ENCODE measurements around the gene FPGS.

The FPGS gene

DNA sequence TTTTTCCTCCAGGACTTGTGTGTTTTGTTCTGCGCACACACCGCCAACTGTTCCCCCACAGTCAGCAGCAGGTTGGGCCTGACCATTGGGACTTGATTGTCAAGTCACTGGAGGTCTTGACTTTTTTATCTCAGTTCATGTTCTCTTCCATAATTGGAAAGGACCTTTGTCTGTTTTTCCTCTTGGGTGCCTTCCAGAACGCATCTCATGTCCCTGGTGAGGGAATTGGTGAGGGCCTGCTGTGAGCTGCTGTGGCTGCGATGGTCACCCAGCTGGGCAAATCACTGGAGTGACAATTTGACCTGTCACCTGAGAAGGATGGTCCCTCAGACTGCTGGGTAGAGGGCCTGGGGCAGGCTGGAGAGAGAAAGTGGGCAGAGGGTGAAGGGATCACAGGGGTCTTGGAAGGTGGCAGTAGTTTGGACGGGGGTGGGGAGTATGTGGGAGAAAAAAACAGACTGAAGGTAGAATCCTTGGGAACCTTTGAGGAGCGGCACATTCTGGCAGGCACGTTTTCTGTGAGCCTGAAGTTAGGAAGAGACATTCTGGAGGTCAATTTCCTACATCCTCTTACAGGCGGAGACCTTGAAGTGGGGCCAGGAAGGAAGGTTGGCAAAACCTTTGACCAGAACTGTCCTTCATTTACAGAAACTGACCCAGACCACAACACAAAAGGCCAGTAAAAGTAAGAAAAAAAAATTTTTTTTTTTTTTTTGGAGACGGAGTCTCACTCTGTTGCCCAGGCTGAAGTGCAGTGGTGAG lies 12.4 kb upstream of the FPGS start:
- DNase-seq = no peak

DNA sequence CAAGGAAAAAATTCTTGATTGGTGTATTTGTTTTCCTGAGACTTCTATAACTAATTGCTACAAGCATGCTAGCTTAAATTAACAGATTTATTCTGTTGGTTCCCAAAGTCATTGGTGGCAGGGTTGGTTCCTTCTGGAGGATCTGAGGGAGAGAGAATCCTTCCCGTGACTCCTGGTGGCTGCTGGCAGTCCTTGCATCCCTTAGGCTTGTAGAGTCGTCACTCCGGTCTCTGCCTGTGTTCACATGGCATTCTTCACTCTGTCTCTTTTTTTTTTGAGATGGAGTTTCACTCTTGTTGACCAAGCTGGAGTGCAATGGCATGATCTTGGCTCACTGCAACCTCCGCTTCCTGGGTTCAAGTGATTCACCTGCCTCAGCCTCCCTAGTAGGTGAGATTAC lies 11.6 kb upstream of the FPGS start:
- DNase-seq = no peak

DNA sequence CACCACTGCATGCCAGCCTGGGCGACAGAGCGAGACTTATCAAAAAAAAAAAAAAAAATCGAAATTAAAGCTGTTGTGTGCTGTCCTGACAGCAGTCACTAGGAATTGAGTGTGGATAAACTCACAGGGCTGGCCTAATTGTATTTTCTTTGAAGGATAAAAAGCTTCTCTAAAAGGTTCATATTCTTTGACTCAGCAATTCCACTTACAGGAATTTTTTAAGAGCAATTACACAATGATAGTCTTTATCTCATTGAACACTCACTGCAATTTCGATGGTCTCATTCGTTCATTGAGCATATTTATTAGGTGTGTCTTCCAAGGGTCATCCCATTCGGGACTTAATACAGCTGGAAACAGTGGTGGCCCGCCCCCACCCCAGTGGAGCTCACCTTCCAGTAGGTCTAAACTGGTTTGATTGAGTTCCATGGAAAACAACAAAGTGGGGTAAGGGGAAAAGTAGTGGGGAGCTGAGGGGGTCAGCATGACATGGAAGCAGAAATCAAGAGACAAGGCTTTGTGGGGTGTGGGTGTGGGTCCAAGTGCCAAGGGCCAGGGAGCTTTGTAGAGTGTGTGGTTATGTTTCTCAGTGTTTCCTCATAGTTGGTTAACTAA lies 10.2 kb upstream of the FPGS start:
- no peak for DNase-seq

DNA sequence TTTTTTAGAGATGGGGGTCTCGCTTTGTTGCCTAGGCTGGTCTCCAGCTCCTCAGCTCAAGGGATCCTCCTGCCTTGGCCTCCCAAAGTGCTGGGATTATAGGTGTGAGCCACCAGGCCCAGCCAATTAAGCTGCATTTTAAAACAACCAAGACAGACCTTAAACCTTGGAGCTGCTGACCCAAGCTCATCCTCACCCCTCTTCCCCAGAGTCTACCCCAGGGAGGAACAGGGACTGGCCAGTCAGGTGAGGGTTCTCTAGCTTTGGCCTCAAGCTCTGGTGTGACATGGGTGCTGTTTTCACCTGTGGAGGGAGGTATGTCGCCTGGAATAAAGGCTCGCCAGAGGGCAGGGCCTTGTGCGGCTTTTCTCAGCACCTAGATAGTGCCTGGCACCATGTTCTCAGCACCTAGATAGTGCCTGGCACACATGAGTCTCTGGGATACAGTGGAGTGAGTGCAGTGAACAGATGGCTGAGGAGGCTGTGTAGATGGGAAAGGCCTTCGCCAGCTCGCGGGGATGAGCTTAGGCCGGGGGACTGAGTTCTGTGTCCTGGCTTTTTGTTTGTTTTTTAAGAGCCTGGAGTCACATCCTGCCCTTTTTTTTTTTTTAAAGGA lies 9.5 kb upstream of the FPGS start:
- no peak for DNase-seq

DNA sequence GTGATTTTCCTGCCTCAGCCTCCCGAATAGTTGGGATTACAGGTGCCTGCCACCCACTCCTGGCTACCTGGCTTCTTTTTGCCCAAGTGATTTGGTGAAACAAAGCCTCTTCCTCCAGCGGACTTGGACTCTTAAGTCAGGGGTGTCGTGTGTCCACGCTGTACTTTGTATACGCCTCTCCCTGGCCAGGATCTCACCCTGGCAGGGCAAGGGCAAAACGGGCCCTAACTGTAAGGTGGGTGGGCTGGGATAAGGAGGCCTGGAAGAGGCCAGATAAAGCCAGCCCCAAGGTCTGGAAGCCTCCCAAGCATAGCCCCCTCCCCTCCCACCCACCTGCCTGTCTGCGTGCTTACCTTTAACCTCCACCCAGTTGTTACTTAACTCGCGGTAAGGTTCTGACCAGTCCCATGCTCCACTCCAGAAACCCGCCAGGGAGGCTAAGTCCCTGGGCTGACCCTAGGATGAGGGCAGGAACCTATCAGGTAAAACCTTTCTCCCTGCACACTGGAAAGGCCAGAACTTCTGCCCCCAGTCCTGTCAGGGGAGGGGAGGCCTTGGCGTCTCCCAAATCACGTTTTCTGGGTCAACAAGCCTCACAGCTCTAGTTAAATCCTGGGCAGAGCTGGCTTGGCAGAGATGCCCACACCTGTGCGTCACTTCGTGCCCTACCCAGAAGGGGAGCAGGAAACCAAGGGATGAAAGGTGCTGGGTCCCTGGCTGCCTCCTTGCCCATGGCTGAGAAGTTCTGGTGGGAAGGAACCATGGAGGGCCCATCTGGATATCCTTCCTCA lies 8.5 kb upstream of the FPGS start:
- no peak for DNase-seq

DNA sequence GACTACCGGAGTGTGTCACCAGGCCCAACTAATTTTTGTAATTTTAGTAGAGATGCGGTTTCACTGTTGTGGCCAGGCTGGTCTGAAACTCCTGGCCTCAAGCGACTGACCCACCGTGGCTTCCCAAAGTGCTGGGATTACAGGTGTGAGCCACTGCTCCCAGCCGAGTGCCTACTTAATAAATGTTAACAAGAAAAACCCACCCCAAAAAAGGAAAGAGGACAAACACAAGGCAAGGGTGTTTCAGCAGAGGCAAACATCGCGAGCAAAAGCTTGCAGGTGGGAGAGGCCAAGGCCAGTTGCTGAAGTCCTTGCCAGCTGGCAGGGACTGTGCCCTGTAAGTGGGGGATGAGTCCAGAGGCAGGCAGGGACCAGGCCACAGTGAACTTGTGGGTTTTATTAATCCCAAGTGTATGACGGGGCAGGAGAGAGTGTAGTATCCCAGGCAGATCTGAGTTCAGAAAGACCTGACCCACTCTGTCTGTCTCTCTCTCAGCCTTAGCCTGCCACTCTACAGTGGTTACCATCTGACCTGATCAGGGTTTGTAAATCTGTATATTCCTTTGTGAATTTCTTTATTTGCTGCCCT lies 6.4 kb upstream of the FPGS start:
- DNase-seq = no peak

DNA sequence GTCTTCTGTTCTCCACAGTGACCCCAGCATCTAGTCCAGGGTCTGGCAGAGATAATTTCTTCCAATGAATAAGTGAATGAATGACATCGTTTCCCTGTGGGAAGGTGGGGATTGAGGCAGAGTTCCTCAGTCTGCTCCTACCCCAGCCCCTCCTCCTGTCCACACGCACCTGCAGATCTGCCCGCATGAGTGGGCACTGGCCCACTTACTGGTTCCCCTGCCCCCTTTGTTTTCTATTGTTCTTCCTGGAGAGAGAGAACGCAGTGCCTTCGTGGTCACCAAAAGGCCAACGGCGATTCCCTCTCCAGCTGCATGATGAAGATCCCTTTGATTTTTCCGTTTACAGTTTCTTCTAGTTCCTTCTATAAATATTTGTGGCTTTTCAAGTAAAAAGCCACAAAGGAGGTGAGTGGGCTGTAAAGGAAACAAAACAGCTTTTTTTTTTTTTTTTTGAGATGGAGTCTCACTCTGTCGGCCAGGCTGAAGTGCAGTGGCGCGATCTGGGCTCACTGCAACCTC lies 5.8 kb upstream of the FPGS start:
- DNase-seq = peak in 1 of 2 experiments; percentile 19

DNA sequence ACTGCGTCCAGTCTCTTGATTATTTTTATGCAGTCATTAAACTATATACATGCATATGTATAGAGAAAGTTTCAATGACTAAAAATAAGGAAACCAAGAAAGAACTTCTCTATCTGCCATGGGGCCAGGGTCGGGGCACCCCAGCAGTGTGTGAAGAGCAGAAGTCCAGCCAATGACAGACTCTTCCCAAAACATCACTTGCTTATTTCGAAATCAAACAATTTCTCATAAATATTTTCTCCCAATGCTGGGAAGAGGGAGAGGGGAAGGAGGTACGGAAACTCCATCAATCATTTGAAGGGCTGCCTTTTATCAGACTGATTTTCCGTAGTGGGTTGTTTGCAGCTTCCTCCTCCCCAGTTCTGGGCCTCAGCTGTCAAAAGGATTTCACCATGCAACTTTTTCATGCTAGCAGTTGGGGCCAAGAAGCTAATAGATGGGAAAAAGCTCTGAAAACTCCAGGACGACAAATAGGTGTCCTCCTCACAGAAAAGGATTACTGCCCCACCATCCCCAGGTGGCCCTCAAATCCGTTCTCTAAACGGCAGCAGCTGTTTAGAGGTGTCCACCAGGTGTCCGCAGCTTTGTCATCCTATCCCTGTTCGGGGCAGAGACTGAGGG lies 617 bp upstream of the FPGS start:
- DNase-seq = peak in 1 of 2 experiments; percentile 54

DNA sequence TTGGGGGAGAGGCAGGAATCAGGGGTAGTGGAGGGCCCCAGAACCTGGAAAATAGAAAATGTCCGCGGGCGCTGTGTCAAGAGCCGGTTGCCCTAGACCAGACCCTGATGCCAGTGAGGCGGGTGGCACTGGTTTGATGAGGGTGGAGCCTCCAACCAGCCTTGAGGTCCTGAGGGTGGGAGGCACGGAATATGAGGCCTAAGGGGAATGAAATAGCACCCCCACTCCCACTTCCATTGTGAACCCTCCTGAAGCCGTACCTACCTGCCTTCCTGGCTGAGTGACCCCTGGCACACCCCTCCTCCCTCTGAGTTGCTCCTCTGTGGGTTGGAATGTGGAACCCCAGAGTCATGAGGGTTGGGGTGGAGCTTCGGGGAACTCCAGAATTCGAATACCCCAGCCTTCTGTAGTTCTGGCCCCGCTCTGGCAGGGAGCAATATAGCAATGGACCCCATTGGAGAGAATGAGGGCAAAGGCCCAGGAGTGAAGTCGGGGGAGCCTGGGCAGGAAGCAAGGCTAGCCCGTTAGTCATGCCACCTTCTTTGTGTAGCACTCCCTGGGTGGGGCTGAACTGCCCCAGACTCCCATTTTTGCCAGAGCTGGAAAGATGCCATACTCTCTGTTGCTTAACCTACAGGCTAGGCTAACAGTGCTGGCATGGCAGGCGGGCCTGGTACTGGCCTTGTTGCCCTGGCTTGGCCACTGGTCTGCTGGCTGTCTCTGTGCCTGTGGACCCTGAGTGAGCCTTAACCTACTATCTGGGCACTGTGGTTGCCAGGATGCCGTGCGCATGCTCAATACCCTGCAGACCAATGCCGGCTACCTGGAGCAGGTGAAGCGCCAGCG lies 1.0 kb downstream of the FPGS start:
- DNase-seq = peak in 1 of 2 experiments; percentile 8

DNA sequence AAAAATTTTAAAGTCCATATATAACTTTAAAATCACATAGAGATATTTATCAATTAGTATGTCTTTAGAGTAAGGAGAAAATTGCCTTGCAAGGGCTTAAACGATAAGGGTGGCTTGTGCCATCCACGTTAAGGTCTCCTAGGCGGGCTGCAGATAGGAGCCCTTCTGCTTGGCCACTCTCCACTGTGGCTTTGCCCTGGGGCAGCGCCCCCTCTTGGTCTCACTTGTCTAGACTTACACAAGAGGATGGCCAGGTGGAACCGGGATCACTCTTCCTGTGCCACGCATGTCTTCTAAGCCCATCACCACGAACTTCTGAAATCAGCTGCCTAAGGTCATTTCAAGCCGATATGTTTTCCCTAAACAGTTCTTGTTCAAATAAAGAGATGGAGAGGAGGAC lies 2.9 kb downstream of the FPGS start:
- peak in 1 of 2 experiments; percentile 18 for DNase-seq

DNA sequence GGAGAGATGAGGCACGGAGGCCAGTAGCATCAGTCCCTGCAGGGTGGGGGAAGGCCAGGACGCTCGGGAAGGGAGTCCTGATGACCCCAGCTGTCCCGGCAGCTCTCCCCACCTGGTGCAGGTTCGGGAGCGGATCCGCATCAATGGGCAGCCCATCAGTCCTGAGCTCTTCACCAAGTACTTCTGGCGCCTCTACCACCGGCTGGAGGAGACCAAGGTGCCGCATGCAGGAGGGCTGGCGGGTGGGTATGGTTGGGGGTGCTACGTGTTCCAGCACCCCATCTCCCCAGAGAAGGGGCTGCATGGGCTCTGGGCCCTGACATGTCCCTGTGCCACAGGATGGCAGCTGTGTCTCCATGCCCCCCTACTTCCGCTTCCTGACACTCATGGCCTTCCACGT lies 4.2 kb downstream of the FPGS start:
- no peak for DNase-seq

DNA sequence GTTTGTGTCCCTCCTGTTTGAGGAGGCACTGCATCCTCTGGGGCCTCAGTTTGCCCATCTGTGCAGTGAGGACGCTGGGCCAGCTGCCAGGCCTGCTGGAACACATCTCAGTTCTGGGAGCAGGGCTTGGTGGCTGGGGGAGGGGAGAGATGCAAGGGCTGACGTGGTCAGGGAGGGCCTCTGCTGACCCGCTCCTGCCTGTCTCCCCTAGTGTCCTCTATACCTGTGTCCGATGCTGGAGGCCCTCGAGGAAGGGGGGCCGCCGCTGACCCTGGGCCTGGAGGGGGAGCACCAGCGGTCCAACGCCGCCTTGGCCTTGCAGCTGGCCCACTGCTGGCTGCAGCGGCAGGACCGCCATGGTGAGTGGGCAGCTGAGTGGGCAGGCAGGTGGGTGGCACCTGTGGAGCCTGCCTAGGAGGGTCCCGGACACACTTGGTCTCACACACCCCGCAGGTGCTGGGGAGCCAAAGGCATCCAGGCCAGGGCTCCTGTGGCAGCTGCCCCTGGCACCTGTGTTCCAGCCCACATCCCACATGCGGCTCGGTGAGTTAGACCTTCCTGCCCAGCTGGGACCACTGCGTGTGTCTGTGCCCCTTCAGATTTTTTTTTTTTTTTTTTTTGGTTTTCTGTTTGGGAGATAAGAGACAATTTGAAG lies 5.8 kb downstream of the FPGS start:
- DNase-seq = no peak

DNA sequence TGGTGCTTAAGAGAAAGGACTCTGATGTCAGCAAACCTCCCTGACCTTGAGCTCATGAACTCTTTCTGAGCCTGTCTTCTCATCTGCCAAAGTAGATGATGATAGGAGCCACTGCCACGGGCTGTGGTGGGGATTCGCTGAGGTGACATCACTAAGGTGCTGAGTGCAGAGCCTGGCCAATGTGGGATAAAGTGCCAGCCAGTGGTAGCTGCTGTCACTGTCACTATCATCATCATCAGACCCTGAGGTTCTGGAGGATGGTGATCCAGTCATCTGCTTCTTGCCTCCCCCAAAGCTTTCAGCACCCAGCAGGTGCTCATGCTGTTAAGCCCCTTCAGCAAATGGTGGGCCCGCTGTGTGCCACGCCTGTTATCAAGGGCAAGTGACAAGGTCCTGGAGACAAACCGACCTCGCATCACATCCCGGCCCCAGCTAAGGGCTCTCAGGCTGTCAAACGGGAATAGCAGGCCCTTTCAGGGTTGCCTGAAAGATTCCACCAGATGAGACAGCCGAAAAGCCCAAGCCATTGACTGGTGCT lies 6.4 kb downstream of the FPGS start:
- DNase-seq = no peak

DNA sequence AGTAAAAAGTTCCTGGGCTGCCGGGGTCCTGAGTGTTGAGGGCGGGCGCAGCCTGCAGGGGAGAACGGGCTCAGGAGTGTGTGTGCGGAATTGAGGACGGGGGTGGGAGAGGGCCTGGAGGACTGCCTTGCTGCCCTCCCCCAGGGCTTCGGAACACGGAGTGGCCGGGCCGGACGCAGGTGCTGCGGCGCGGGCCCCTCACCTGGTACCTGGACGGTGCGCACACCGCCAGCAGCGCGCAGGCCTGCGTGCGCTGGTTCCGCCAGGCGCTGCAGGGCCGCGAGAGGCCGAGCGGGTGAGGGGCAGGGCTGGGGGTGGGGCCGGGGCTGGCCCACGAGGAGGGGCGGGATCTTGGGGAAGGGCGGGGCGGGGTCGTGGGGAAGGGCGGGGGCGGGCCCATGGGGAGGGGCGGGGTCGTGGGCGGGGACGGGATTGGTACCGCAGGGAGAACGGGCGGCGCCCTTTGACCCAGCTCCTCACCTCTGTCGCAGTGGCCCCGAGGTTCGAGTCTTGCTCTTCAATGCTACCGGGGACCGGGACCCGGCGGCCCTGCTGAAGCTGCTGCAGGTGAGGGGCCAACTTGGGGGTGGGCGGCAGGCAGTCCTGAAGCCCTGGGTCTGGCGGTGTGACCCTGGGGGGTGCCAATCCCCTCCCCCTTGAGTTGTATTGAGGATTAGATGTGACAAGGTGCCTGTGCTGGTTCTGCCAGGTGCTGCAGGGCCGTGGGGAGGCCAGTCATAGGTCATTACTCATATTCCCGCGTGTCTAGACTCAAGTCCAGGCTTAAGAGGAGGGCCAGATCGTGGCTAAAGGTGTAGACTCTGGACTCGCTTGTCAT lies 7.1 kb downstream of the FPGS start:
- no peak for DNase-seq

DNA sequence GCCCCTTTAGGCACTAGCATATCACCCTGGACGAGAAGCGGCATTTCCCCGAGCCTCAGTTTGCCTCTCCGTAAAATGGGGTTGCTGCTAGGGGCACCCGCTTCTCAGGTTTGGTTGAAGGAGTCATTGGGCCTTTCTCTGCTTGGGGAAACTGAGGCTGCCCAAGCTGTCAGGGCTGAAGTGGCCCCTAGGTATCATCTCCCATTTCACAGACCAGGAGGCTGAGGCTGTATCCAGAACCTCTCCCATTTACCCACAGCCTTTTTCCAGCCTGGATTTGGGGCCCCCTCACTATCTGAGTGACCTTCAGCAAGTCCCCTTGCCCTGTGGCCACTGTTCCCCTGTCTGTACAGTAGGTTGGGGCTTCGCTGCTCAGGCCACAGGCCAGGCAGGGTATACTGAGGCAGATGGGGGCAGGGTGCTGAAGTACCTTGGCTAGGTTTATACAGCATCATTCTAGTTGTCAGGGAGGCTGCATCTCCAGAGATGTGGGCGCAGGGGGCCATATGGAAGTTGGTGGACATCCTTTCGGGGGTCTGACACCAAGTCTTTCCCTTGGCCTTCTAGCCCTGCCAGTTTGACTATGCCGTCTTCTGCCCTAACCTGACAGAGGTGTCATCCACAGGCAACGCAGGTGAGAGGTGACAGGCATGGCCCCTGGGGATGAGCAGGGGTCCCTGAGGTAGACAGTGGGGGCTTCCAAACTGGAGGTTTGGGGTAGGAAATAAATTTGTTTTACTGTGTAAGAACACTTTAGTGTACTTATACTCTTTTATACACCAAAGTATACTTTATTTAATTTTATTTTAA lies 7.9 kb downstream of the FPGS start:
- DNase-seq = no peak

DNA sequence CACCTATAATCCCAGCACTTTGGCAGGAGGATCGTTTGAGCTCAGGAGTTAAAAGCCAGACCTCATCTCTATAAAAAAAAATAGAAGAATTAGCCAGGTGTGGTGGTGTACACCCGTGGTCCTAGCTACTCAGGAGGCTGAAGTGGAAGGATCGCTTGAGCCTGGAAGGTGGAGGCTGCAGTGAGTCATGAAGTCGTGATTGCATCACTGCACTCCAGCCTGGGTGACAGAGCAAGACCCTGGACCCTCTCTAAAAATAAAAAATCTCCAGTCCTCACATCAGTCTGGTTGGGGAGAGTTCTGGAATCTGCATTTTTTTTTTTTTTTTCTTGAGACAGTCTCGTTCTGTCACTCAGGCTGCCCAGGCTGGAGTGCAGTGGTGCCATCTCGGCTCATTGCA lies 9.3 kb downstream of the FPGS start:
- no peak for DNase-seq

DNA sequence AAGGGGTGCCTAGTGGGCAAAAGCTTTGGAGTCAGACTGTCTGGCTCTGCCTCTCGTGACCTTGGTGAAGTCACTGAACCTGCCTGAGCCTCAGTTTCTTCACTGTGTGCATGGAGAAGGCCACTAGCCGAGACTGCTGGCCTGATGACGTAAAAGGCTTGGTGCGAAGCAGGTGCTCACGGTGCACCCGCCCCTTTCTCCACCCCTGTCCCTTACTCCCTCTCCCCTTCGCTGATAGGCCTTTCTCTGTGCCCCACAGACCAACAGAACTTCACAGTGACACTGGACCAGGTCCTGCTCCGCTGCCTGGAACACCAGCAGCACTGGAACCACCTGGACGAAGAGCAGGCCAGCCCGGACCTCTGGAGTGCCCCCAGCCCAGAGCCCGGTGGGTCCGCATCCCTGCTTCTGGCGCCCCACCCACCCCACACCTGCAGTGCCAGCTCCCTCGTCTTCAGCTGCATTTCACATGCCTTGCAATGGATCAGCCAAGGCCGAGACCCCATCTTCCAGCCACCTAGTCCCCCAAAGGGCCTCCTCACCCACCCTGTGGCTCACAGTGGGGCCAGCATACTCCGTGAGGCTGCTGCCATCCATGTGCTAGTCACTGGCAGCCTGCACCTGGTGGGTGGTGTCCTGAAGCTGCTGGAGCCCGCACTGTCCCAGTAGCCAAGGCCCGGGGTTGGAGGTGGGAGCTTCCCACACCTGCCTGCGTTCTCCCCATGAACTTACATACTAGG lies 10.4 kb downstream of the FPGS start:
- no peak for DNase-seq

DNA sequence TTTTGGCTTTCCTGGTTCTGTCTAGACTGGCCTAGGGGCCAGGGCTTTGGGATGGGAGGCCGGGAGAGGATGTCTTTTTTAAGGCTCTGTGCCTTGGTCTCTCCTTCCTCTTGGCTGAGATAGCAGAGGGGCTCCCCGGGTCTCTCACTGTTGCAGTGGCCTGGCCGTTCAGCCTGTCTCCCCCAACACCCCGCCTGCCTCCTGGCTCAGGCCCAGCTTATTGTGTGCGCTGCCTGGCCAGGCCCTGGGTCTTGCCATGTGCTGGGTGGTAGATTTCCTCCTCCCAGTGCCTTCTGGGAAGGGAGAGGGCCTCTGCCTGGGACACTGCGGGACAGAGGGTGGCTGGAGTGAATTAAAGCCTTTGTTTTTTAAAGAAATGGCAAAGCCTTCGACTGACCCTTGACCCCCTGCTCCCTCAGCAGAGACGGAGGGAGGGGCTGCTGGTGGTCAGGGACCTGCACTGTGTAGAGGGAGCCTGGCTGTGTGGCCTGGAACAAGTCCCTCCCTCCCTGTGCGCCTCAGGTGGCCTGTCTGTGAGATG lies 11.1 kb downstream of the FPGS start:
- no peak for DNase-seq
